GM23248 (cell line): Measurements from ENCODE around the gene MLN. TPM values are rescaled to one million over a fixed set of nuclear protein-coding genes. Genes with fewer than 3 reads are reported as not detected.

Experiments
- DNase-seq: peaks from one replicate; pipeline ENCODE4 v3.0.0-alpha.2; 2015
- H2AFZ ChIP-seq: fragments of 200-600 bp; sonication (generic); 2 replicates; pipeline ENCODE4 v1.6.1; 2016; ENCODE audit warnings: antibody characterized with exemption
- H3F3A ChIP-seq: fragments of 200-600 bp; sonication (generic); 2 replicates; pipeline ENCODE4 v1.6.1; 2016; ENCODE audit warnings: mild to moderate bottlenecking, antibody characterized with exemption, mixed run types; ENCODE audit not compliant: insufficient read depth
- H3K27ac ChIP-seq: fragments of 200-600 bp; sonication (generic); 2 replicates; pipeline ENCODE4 v1.5.1; 2016; ENCODE audit warnings: mild to moderate bottlenecking
- H3K27me3 ChIP-seq: fragments of 200-600 bp; sonication (generic); replicated peaks from 2 replicates; pipeline ENCODE4 v1.6.1; 2016; ENCODE audit warnings: mild to moderate bottlenecking; ENCODE audit not compliant: insufficient read depth
- H3K36me3 ChIP-seq: fragments of 200-600 bp; sonication (generic); 2 replicates; pipeline ENCODE4 v1.6.1; 2016; ENCODE audit warnings: low read depth, mild to moderate bottlenecking
- H3K4me1 ChIP-seq: fragments of 200-600 bp; sonication (generic); 2 replicates; pipeline ENCODE4 v1.6.1; 2016; ENCODE audit warnings: mild to moderate bottlenecking; ENCODE audit not compliant: insufficient read depth
- H3K4me2 ChIP-seq: fragments of 200-600 bp; sonication (generic); one replicate; pipeline ENCODE4 v1.6.1; 2016; ENCODE audit warnings: mild to moderate bottlenecking; ENCODE audit not compliant: unreplicated experiment
- H3K4me3 ChIP-seq: fragments of 200-600 bp; sonication (generic); 2 replicates; pipeline ENCODE4 v1.5.1; 2016; ENCODE audit warnings: mild to moderate bottlenecking
- H3K79me2 ChIP-seq: fragments of 200-600 bp; sonication (generic); 2 replicates; pipeline ENCODE4 v1.6.1; 2016; ENCODE audit warnings: mild to moderate bottlenecking; ENCODE audit not compliant: insufficient read depth
- H3K9ac ChIP-seq: fragments of 200-600 bp; sonication (generic); 2 replicates; pipeline ENCODE4 v1.6.1; 2016; ENCODE audit warnings: mild to moderate bottlenecking
- H3K9me2 ChIP-seq: fragments of 200-600 bp; sonication (generic); 2 replicates; pipeline ENCODE4 v1.6.1; 2016; ENCODE audit warnings: mixed run types, mild to moderate bottlenecking, moderate library complexity; ENCODE audit not compliant: insufficient read depth
- H3K9me3 ChIP-seq: fragments of 200-600 bp; sonication (generic); one replicate; pipeline ENCODE4 v1.6.1; 2017; ENCODE audit warnings: low read depth
- H4K20me1 ChIP-seq: fragments of 200-600 bp; sonication (generic); 2 replicates; pipeline ENCODE4 v1.6.0; 2016; ENCODE audit not compliant: insufficient read depth
- EZH2 ChIP-seq: fragments of 200-600 bp; sonication (generic); IDR thresholded peaks from 2 replicates; pipeline ENCODE4 v1.6.1; 2018; ENCODE audit warnings: antibody characterized with exemption, mild to moderate bottlenecking; ENCODE audit not compliant: insufficient read depth, poor library complexity, severe bottlenecking
- EZH2phosphoT487 ChIP-seq: fragments of 200-600 bp; sonication (generic); IDR thresholded peaks from 2 replicates; pipeline ENCODE4 v1.6.1; 2018; ENCODE audit warnings: antibody characterized with exemption, moderate library complexity, mild to moderate bottlenecking, low read depth; ENCODE audit not compliant: insufficient read depth
- WGBS, 2 experiments: methylation state at CpG; one replicate each; pipeline ENCODE4 v1.1.6; 2015 to 2017; ENCODE audit warnings: low lambda C conversion rate in 2 of 2, low coverage in 1 of 2; ENCODE audit errors: missing lambda C conversion rate in 2 of 2; 5-methylcytosine and 5-hydroxymethylcytosine counted together
- in situ Hi-C: fragments of 300-500 bp; cut with MboI; formaldehyde crosslinking; loops from 2 replicates; pipeline ENCODE4 v1.15.0; 2020
- polyA plus RNA-seq: library from polyadenylated mRNA; unstranded; fragments of >200 nt; fragmentation: Nextera tagmentation; extraction: Ambion mirVana; gene quantifications from 2 replicates; pipeline ENCODE4 v1.2.1, GENCODE V29; 2016
- total RNA-seq: library from RNA; depleted of rRNA; stranded (reverse); fragments of >200 nt; shearing (Covaris generic); gene quantifications from 2 replicates; pipeline ENCODE4 v1.2.3, GENCODE V29; 2014

Gene MLN
- total and polyA plus RNA-seq, 2 experiments from 2014 or later: not detected

GRCh38 chr6:33749401-33749800, 54.4 kb downstream of the MLN start:
- no peak overlapping the region for H3K4me3 ChIP-seq
- H3K27ac ChIP-seq: no peak overlapping the region
- H3K36me3 ChIP-seq: no peaks in the 10 kb centered on the region
- no peak overlapping the region for H3K9ac ChIP-seq
- in situ Hi-C loops: no loop called here
- H3F3A ChIP-seq: no peaks in the 10 kb centered on the region
- no peak for DNase-seq
- no peaks in the 10 kb centered on the region for H3K79me2 ChIP-seq
- TF ChIP-seq EZH2 (no peak), EZH2phosphoT487 (no peak)
- peaks cover 15% of the 10 kb centered on the region for H3K4me1 ChIP-seq
- H3K4me2 ChIP-seq: no peak overlapping the region
- H3K9me2 ChIP-seq: no peaks in the 10 kb centered on the region
- H2AFZ ChIP-seq: no peak overlapping the region
- H4K20me1 ChIP-seq: no peaks in the 10 kb centered on the region
- H3K27me3 ChIP-seq: no peaks in the 10 kb centered on the region
- 97 to 98% methylated on average over 7 of the region's 7 CpGs for WGBS, 2 experiments
- no peaks in the 10 kb centered on the region for H3K9me3 ChIP-seq

GRCh38 chr6:33748841-33749240, 55.0 kb downstream of the MLN start:
- no peaks in the 10 kb centered on the region for H3F3A ChIP-seq
- no peak overlapping the region for H3K4me3 ChIP-seq

GRCh38 chr6:33747823-33748222, 56.0 kb downstream of the MLN start:
- no peak for DNase-seq
- Histone ChIP-seq H3K9me3 (no peaks in the 10 kb centered on the region), H3K9ac (no peak overlapping the region), H3K79me2 (no peaks in the 10 kb centered on the region), H2AFZ (no peak overlapping the region), H3K27ac (no peak overlapping the region), H3K4me3 (no peak overlapping the region), H3K36me3 (no peaks in the 10 kb centered on the region), H4K20me1 (no peaks in the 10 kb centered on the region), H3K27me3 (0 out of 2 replicates have a peak, but pooled peaks cover 6% of the 10 kb centered on the region), H3K4me1 (peaks cover 15% of the 10 kb centered on the region), H3F3A (no peaks in the 10 kb centered on the region), H3K4me2 (no peak overlapping the region), H3K9me2 (no peaks in the 10 kb centered on the region)
- in situ Hi-C loops: no loop called here
- TF ChIP-seq EZH2phosphoT487: no peak
- no peak for TF ChIP-seq EZH2
- WGBS, 2 experiments: 95% methylated on average over 5 of the region's 5 CpGs

More at GRCh38 chr6:33748841-33749240, 55.0 kb downstream of the MLN start:
- 80 to 93% methylated on average over 3 to 4 of the region's 4 CpGs for WGBS, 2 experiments
- Histone ChIP-seq H3K27me3 (no peaks in the 10 kb centered on the region), H3K79me2 (no peaks in the 10 kb centered on the region), H3K9ac (no peak overlapping the region), H3K4me2 (no peak overlapping the region), H4K20me1 (no peaks in the 10 kb centered on the region), H3K9me3 (no peaks in the 10 kb centered on the region), H3K27ac (no peak overlapping the region), H3K36me3 (no peaks in the 10 kb centered on the region), H2AFZ (no peak overlapping the region), H3K9me2 (no peaks in the 10 kb centered on the region), H3K4me1 (peaks cover 15% of the 10 kb centered on the region)
- in situ Hi-C loops: no loop called here
- no peak for TF ChIP-seq EZH2
- no peak for TF ChIP-seq EZH2phosphoT487
- no peak for DNase-seq

GRCh38 chr6:33746651-33747100, 57.1 kb downstream of the MLN start, which contains the start of gene IP6K3:
Gene IP6K3, minus strand, starts transcription at chr6:33746905. Its CDS starts 11,429 bp downstream, at chr6:33735476.
- H3K27me3 ChIP-seq: 0 out of 2 replicates have a peak, but pooled peaks cover 6% of the 10 kb centered on the region
- no peaks in the 10 kb centered on the region for H3K36me3 ChIP-seq
- no peak within 1 kb of the TSS for H3K4me2 ChIP-seq
- in situ Hi-C loops: no loop called here
- no peaks in the 10 kb centered on the region for H3K79me2 ChIP-seq
- WGBS, 2 experiments: 74 to 78% methylated on average over 10 of the region's 10 CpGs
- H2AFZ ChIP-seq: peak within 1 kb of the TSS; percentile 45; the same call in 1 of the 2 replicates
- H3K27ac ChIP-seq: no peak within 1 kb of the TSS
- no peak within 1 kb of the TSS for H3K4me3 ChIP-seq
- DNase-seq: no peak
- no peaks in the 10 kb centered on the region for H4K20me1 ChIP-seq
- H3K9me3 ChIP-seq: no peaks in the 10 kb centered on the region
- no peaks in the 10 kb centered on the region for H3K9me2 ChIP-seq
- no peak within 1 kb of the TSS for H3K9ac ChIP-seq
- no peak for TF ChIP-seq EZH2phosphoT487
- no peak for TF ChIP-seq EZH2
- H3F3A ChIP-seq: no peaks in the 10 kb centered on the region
- peaks cover 15% of the 10 kb centered on the region for H3K4me1 ChIP-seq
